Measurements from ENCODE around the gene GBX1. TPM values are rescaled to one million over a fixed set of nuclear protein-coding genes. Genes with fewer than 3 reads are reported as not detected.

Gene GBX1
- total RNA-seq, 1 donor from 2014 or later, result not detected

GRCh38 chr7:151173386-151174245, 6.1 kb upstream of the GBX1 start:
- Mint-ChIP-seq H3K27me3 (peaks cover 53% of the 10 kb centered on the region), H3K36me3 (ENCODE audit: low read depth) (no peaks in the 10 kb centered on the region), H3K27ac (no peak overlapping the region), H3K4me1 (peaks cover 8% of the 10 kb centered on the region), H3K4me3 (no peak overlapping the region), H3K9me3 (no peaks in the 10 kb centered on the region)
- intact Hi-C loops (cut with micrococcal nuclease), result loop anchor here (2.0 to 5.0 kb wide), 2 partner anchors 177 to 276 kb away; no protein-coding TSS in a partner anchor
- no peak for DNase-seq

- peak; percentile 95 for DNase-seq
- Mint-ChIP-seq H3K36me3 (ENCODE audit: low read depth) (no peaks in the 10 kb centered on the region), H3K27ac (peak overlapping the region; percentile 13), H3K4me3 (no peak overlapping the region), H3K27me3 (peaks cover 54% of the 10 kb centered on the region), H3K9me3 (no peaks in the 10 kb centered on the region), H3K4me1 (peaks cover 12% of the 10 kb centered on the region)
- intact Hi-C loops (cut with micrococcal nuclease), result loop anchor here (1.0 to 5.0 kb wide), 3 partner anchors 48 to 275 kb away; no protein-coding TSS in a partner anchor
Observed at GRCh38 chr7:151172273-151173141, 5.0 kb upstream of the GBX1 start.

- Mint-ChIP-seq H3K4me1 (peaks cover 12% of the 10 kb centered on the region), H3K27me3 (peaks cover 46% of the 10 kb centered on the region), H3K36me3 (ENCODE audit: low read depth) (no peaks in the 10 kb centered on the region), H3K4me3 (peak overlapping the region; percentile 74), H3K27ac (no peak overlapping the region), H3K9me3 (no peaks in the 10 kb centered on the region)
- no peak for DNase-seq
- intact Hi-C loops (cut with micrococcal nuclease), result loop anchor here (2.0 kb wide), 1 partner anchor 76 kb away; no protein-coding TSS in a partner anchor
Observed at GRCh38 chr7:151168787-151169162, 1.3 kb upstream of the GBX1 start.

- no peak overlapping the region for H3K27ac Mint-ChIP-seq
- intact Hi-C loops (cut with micrococcal nuclease), result loop anchor here (2.0 kb wide), 1 partner anchor 77 kb away; no protein-coding TSS in a partner anchor
- no peaks in the 10 kb centered on the region for H3K36me3 Mint-ChIP-seq (ENCODE audit: low read depth)
- peaks cover 43% of the 10 kb centered on the region for H3K27me3 Mint-ChIP-seq
- peak overlapping the region; percentile 74 for H3K4me3 Mint-ChIP-seq
- no peaks in the 10 kb centered on the region for H3K9me3 Mint-ChIP-seq
- peak; percentile 89 for DNase-seq
- peaks cover 12% of the 10 kb centered on the region for H3K4me1 Mint-ChIP-seq
Observed at GRCh38 chr7:151168003-151168786, 701 bp upstream of the GBX1 start.

- peaks cover 4% of the 10 kb centered on the region for H3K4me1 Mint-ChIP-seq
- DNase-seq, result no peak
- intact Hi-C loops (cut with micrococcal nuclease), result no loop called here
- no peak overlapping the region for H3K27ac Mint-ChIP-seq
- H3K4me3 Mint-ChIP-seq, result peak overlapping the region; percentile 31
- peaks cover 29% of the 10 kb centered on the region for H3K27me3 Mint-ChIP-seq
- H3K9me3 Mint-ChIP-seq, result no peaks in the 10 kb centered on the region
- H3K36me3 Mint-ChIP-seq (ENCODE audit: low read depth), result no peaks in the 10 kb centered on the region
Observed at GRCh38 chr7:151166629-151167196, 781 bp downstream of the GBX1 start.

GRCh38 chr7:151161757-151162156, 5.7 kb downstream of the GBX1 start:
- no peak overlapping the region for H3K27ac Mint-ChIP-seq
- no peaks in the 10 kb centered on the region for H3K9me3 Mint-ChIP-seq
- H3K36me3 Mint-ChIP-seq (ENCODE audit: low read depth), result no peaks in the 10 kb centered on the region
- intact Hi-C loops (cut with micrococcal nuclease), result no loop called here
- no peaks in the 10 kb centered on the region for H3K4me1 Mint-ChIP-seq
- no peak overlapping the region for H3K4me3 Mint-ChIP-seq
- no peak for DNase-seq
- peaks cover 17% of the 10 kb centered on the region for H3K27me3 Mint-ChIP-seq

GRCh38 chr7:151157645-151158329, 9.7 kb downstream of the GBX1 start:
- no peaks in the 10 kb centered on the region for H3K36me3 Mint-ChIP-seq (ENCODE audit: low read depth)
- intact Hi-C loops (cut with micrococcal nuclease), result no loop called here
- H3K4me3 Mint-ChIP-seq, result no peak overlapping the region
- no peak overlapping the region for H3K27ac Mint-ChIP-seq
- H3K27me3 Mint-ChIP-seq, result peaks cover 38% of the 10 kb centered on the region
- no peaks in the 10 kb centered on the region for H3K9me3 Mint-ChIP-seq
- no peaks in the 10 kb centered on the region for H3K4me1 Mint-ChIP-seq
- DNase-seq, result no peak

- Mint-ChIP-seq H3K9me3 (no peaks in the 10 kb centered on the region), H3K4me3 (no peak overlapping the region), H3K27ac (no peak overlapping the region), H3K4me1 (no peaks in the 10 kb centered on the region), H3K36me3 (ENCODE audit: low read depth) (no peaks in the 10 kb centered on the region), H3K27me3 (peaks cover 34% of the 10 kb centered on the region)
- intact Hi-C loops (cut with micrococcal nuclease), result no loop called here
- no peak for DNase-seq
Observed at GRCh38 chr7:151152643-151153513, 14.6 kb downstream of the GBX1 start.

GRCh38 chr7:151150388-151150787, 17.1 kb downstream of the GBX1 start:
- H3K9me3 Mint-ChIP-seq, result no peaks in the 10 kb centered on the region
- no peak overlapping the region for H3K27ac Mint-ChIP-seq
- H3K4me3 Mint-ChIP-seq, result no peak overlapping the region

GRCh38 chr7:151148319-151149259, 18.9 kb downstream of the GBX1 start:
- H3K27me3 Mint-ChIP-seq, result peaks cover 14% of the 10 kb centered on the region
- intact Hi-C loops (cut with micrococcal nuclease), result no loop called here
- peaks cover 2% of the 10 kb centered on the region for H3K36me3 Mint-ChIP-seq (ENCODE audit: low read depth)
- H3K4me3 Mint-ChIP-seq, result no peak overlapping the region
- H3K27ac Mint-ChIP-seq, result no peak overlapping the region
- DNase-seq, result no peak
- H3K4me1 Mint-ChIP-seq, result no peaks in the 10 kb centered on the region
- no peaks in the 10 kb centered on the region for H3K9me3 Mint-ChIP-seq

More at GRCh38 chr7:151150388-151150787, 17.1 kb downstream of the GBX1 start:
- Mint-ChIP-seq H3K36me3 (ENCODE audit: low read depth) (no peaks in the 10 kb centered on the region), H3K27me3 (peaks cover 25% of the 10 kb centered on the region), H3K4me1 (no peaks in the 10 kb centered on the region)
- no peak for DNase-seq
- intact Hi-C loops (cut with micrococcal nuclease), result no loop called here

- Mint-ChIP-seq H3K9me3 (no peaks in the 10 kb centered on the region), H3K4me3 (no peak overlapping the region), H3K4me1 (no peaks in the 10 kb centered on the region), H3K36me3 (ENCODE audit: low read depth) (peaks cover 4% of the 10 kb centered on the region), H3K27me3 (peaks cover 14% of the 10 kb centered on the region), H3K27ac (no peak overlapping the region)
- intact Hi-C loops (cut with micrococcal nuclease), result no loop called here
- no peak for DNase-seq
Observed at GRCh38 chr7:151146761-151147160, 20.7 kb downstream of the GBX1 start.

All from activated CD4-positive, alpha-beta T cell treated with anti-CD3 and anti-CD28 coated beads, Interleukin-2, amount 10 ng/mL, durations not matched to agents 24 days and 14 days (primary cell).